ENCODE data around the gene CCR5. TPM values are rescaled to one million over a fixed set of nuclear protein-coding genes. Genes with fewer than 3 reads are reported as not detected.

Gene CCR5
- total RNA-seq, 1 donor from 2014 or later, result not detected

GRCh38 chr3:46410669-46411068, 39.9 kb downstream of the CCR5 start:
- H2AFZ ChIP-seq (replicated peaks), result no peak overlapping the region

GRCh38 chr3:46411271-46411670, 40.5 kb downstream of the CCR5 start:
- H3K4me1 ChIP-seq, result no peaks in the 10 kb centered on the region
- no peaks in the 10 kb centered on the region for H3F3A ChIP-seq (ENCODE audit: low read depth)
- H3K27ac ChIP-seq, result no peak overlapping the region
- no peak for TF ChIP-seq CTCF (IDR thresholded peaks at IDR 0.05)
- no peak for TF ChIP-seq EZH2 (IDR thresholded peaks at IDR 0.05)
- TF ChIP-seq EZH2phosphoT487 (IDR thresholded peaks at IDR 0.05), result no peak
- Mint-ChIP-seq H3K4me3 (no peak overlapping the region), H3K4me1 (peaks cover 18% of the 10 kb centered on the region), H3K36me3 (no peaks in the 10 kb centered on the region), H3K27ac (no peak overlapping the region), H3K27me3 (ENCODE audit: insufficient read depth, low read depth) (no peaks in the 10 kb centered on the region), H3K9me3 (no peaks in the 10 kb centered on the region)
- no peak overlapping the region for H3K9ac ChIP-seq
- DNase-seq (ENCODE audit: low spot score), result no peak
- no peaks in the 10 kb centered on the region for H3K27me3 ChIP-seq
- H4K20me1 ChIP-seq (ENCODE audit: low read depth), result no peaks in the 10 kb centered on the region
- H3K79me2 ChIP-seq (ENCODE audit: low read depth), result no peaks in the 10 kb centered on the region
- no peak overlapping the region for H2AFZ ChIP-seq (replicated peaks)
- H3K4me2 ChIP-seq, result no peak overlapping the region
- no peaks in the 10 kb centered on the region for H3K36me3 ChIP-seq
- no peaks in the 10 kb centered on the region for H3K9me3 ChIP-seq (ENCODE audit: low read depth)
- H3K4me3 ChIP-seq, result no peak overlapping the region

More at GRCh38 chr3:46410669-46411068, 39.9 kb downstream of the CCR5 start:
- no peaks in the 10 kb centered on the region for H3K36me3 Mint-ChIP-seq
- no peaks in the 10 kb centered on the region for H3F3A ChIP-seq (ENCODE audit: low read depth)
- no peak for DNase-seq (ENCODE audit: low spot score)
- H4K20me1 ChIP-seq (ENCODE audit: low read depth), result no peaks in the 10 kb centered on the region
- no peaks in the 10 kb centered on the region for H3K79me2 ChIP-seq (ENCODE audit: low read depth)
- no peak overlapping the region for H3K4me3 Mint-ChIP-seq
- H3K9me3 Mint-ChIP-seq, result no peaks in the 10 kb centered on the region
- TF ChIP-seq EZH2phosphoT487 (IDR thresholded peaks at IDR 0.05) (no peak), CTCF (IDR thresholded peaks at IDR 0.05) (no peak), EZH2 (IDR thresholded peaks at IDR 0.05) (no peak)
- no peak overlapping the region for H3K27ac ChIP-seq
- no peaks in the 10 kb centered on the region for H3K27me3 Mint-ChIP-seq (ENCODE audit: insufficient read depth, low read depth)
- no peak overlapping the region for H3K27ac Mint-ChIP-seq
- no peak overlapping the region for H3K4me2 ChIP-seq
- no peaks in the 10 kb centered on the region for H3K4me1 ChIP-seq
- no peak overlapping the region for H3K4me3 ChIP-seq
- H3K4me1 Mint-ChIP-seq, result peaks cover 12% of the 10 kb centered on the region
- no peaks in the 10 kb centered on the region for H3K9me3 ChIP-seq (ENCODE audit: low read depth)
- H3K27me3 ChIP-seq, result no peaks in the 10 kb centered on the region
- H3K9ac ChIP-seq, result no peak overlapping the region
- no peaks in the 10 kb centered on the region for H3K36me3 ChIP-seq

- TF ChIP-seq EZH2phosphoT487 (IDR thresholded peaks at IDR 0.05), result no peak
- no peak for TF ChIP-seq EZH2 (IDR thresholded peaks at IDR 0.05)
- no peak for TF ChIP-seq CTCF (IDR thresholded peaks at IDR 0.05)
- H3K27ac Mint-ChIP-seq, result no peak overlapping the region
- H3K27ac ChIP-seq, result no peak overlapping the region
- H3K36me3 ChIP-seq, result no peaks in the 10 kb centered on the region
- H3K4me2 ChIP-seq, result no peak overlapping the region
- no peaks in the 10 kb centered on the region for H3K79me2 ChIP-seq (ENCODE audit: low read depth)
- no peak overlapping the region for H3K4me3 Mint-ChIP-seq
- no peaks in the 10 kb centered on the region for H4K20me1 ChIP-seq (ENCODE audit: low read depth)
- H3F3A ChIP-seq (ENCODE audit: low read depth), result no peaks in the 10 kb centered on the region
- H2AFZ ChIP-seq (replicated peaks), result no peak overlapping the region
- H3K9me3 ChIP-seq (ENCODE audit: low read depth), result no peaks in the 10 kb centered on the region
- no peak for DNase-seq (ENCODE audit: low spot score)
- H3K4me1 Mint-ChIP-seq, result peaks cover 10% of the 10 kb centered on the region
- no peaks in the 10 kb centered on the region for H3K9me3 Mint-ChIP-seq
- H3K27me3 ChIP-seq, result no peaks in the 10 kb centered on the region
- H3K27me3 Mint-ChIP-seq (ENCODE audit: insufficient read depth, low read depth), result peaks cover 5% of the 10 kb centered on the region
- no peaks in the 10 kb centered on the region for H3K36me3 Mint-ChIP-seq
- H3K4me1 ChIP-seq, result no peaks in the 10 kb centered on the region
- H3K4me3 ChIP-seq, result no peak overlapping the region
- H3K9ac ChIP-seq, result no peak overlapping the region
Measured at GRCh38 chr3:46412786-46413298, 42.1 kb downstream of the CCR5 start.
